K562 (cell line): ENCODE data around the gene SLC22A1. TPM values are rescaled to one million over a fixed set of nuclear protein-coding genes. Genes with fewer than 3 reads are reported as not detected.

ENCODE experiments used
- CBFA2T2 ChIP-seq: fragments of 450-650 bp; conservative IDR thresholded peaks from 2 replicates; pipeline ENCODE4 v1.6.1; 2017; ENCODE audit warnings: mild to moderate bottlenecking
- CBFB ChIP-seq: sonication (generic); formaldehyde crosslinking; IDR thresholded peaks from 2 replicates; pipeline ENCODE4 v1.4.0; 2020; ENCODE audit warnings: mild to moderate bottlenecking, missing genetic modification reagents
- CBX5 ChIP-seq: IDR thresholded peaks from 2 replicates; pipeline ENCODE4 v1.6.1; 2014; ENCODE audit warnings: low read depth, borderline replicate concordance
- FOXP1 ChIP-seq: sonication (generic); formaldehyde crosslinking; IDR thresholded peaks from 2 replicates; pipeline ENCODE4 v1.8.0; 2022; ENCODE audit warnings: mild to moderate bottlenecking, missing genetic modification reagents
- GTF2E2 ChIP-seq: fragments of 200-800 bp; sonication (Bioruptor generic); IDR thresholded peaks from 2 replicates; pipeline ENCODE4 v1.6.1; 2016; ENCODE audit warnings: missing genetic modification characterization, missing compliant biosample characterization
- ILF3 ChIP-seq: fragments of 450-650 bp; IDR thresholded peaks from 2 replicates; pipeline ENCODE4 v1.6.1; 2018; ENCODE audit warnings: antibody characterized with exemption, mild to moderate bottlenecking, moderate library complexity, borderline replicate concordance
- MTF1 ChIP-seq: fragments of 250-450 bp; sonication (Bioruptor Pico); IDR thresholded peaks from 2 replicates; pipeline ENCODE4 v1.9.0; 2021; ENCODE audit warnings: moderate library complexity, mild to moderate bottlenecking, inconsistent platforms, borderline replicate concordance
- MYC ChIP-seq, 2 experiments: fragments of 250-450 bp in 1 of 2; sonication (Bioruptor Pico) in 1 of 2; IDR thresholded peaks; 2 replicates each; pipeline versions ENCODE4 v1.5.1 to v1.6.1; 2012 to 2021; ENCODE audit warnings: low read depth in 2 of 2, borderline replicate concordance in 1 of 2, improper control_type of control experiment in 1 of 2, low read length in 1 of 2, mild to moderate bottlenecking in 1 of 2, moderate library complexity in 1 of 2
- NCOA2 ChIP-seq, 2 experiments: fragments of 450-650 bp; IDR thresholded peaks; 2 replicates each; pipeline ENCODE4 v1.6.1; 2018; ENCODE audit warnings: mild to moderate bottlenecking in 2 of 2, moderate library complexity in 1 of 2; ENCODE audit not compliant: partially characterized antibody in 2 of 2
- PHB ChIP-seq: fragments of 250-450 bp; sonication (Bioruptor Pico); IDR thresholded peaks from 2 replicates; pipeline ENCODE4 v1.5.0; 2021
- PPARD ChIP-seq: fragments of 250-450 bp; sonication (Bioruptor Pico); IDR thresholded peaks from 2 replicates; pipeline ENCODE4 v1.8.0; 2022; ENCODE audit warnings: inconsistent platforms, mild to moderate bottlenecking, moderate library complexity
- RBBP5 ChIP-seq: fragments of 200-600 bp; sonication (generic); IDR thresholded peaks from 2 replicates; pipeline ENCODE4 v1.6.1; 2012; ENCODE audit warnings: borderline replicate concordance, mild to moderate bottlenecking, low read length, control low read depth, inconsistent platforms; ENCODE audit not compliant: insufficient read depth, poor library complexity, severe bottlenecking
- SIRT6 ChIP-seq: IDR thresholded peaks from one replicate; pipeline ENCODE4 v1.6.1; 2012; ENCODE audit warnings: low read depth, mild to moderate bottlenecking, control low read depth, inconsistent platforms, low read length, moderate library complexity
- polyA plus RNA-seq, 8 experiments: library from polyadenylated mRNA; depleted of rRNA in 4 of 8; stranded (reverse) in 5 of 8; unstranded in 3 of 8; fragments of >200 nt; fragmentation: Nextera tagmentation in 2 of 8; fragmentation: Illumina TruSeq in 1 of 8; extraction: Ambion mirVana in 2 of 8; extraction: Trizol in 1 of 8; gene quantifications; 2 replicates each; pipeline versions ENCODE4 v1.2.1 to v1.2.3, GENCODE V29; 2011 to 2014; ENCODE audit warnings: inconsistent platforms in 1 of 8, missing spikeins in 1 of 8
- total RNA-seq, 7 experiments: library from RNA; depleted of rRNA in 6 of 7; stranded (reverse); fragments of >200 nt in 6 of 7; fragmentation: Illumina TruSeq in 2 of 7; extraction: Trizol in 2 of 7; gene quantifications; 2 replicates each; pipeline versions ENCODE4 v1.2.1 to v1.2.3, GENCODE V29; 2011 to 2021; ENCODE audit warnings: low replicate concordance in 1 of 7
- TF ChIP-seq, protein P1 (sequence below), 3 experiments: IDR thresholded peaks in 2 of 3; conservative IDR thresholded peaks in 1 of 3; 2 replicates each; pipeline ENCODE4 v1.5.1; 2011 to 2012; ENCODE audit warnings: low read length in 3 of 3, mild to moderate bottlenecking in 3 of 3, control low read depth in 2 of 3, improper control_type of control experiment in 1 of 3, inconsistent platforms in 1 of 3, low read depth in 1 of 3, mixed read lengths in 1 of 3, moderate library complexity in 1 of 3; ENCODE audit not compliant: insufficient read depth in 2 of 3
- TF ChIP-seq, protein P2 (sequence below): sonication (generic); IDR thresholded peaks from 2 replicates; pipeline ENCODE4 v1.6.1; 2016
- TF ChIP-seq, protein P3 (sequence below), 2 experiments: IDR thresholded peaks in 1 of 2; conservative IDR thresholded peaks in 1 of 2; 2 replicates each; pipeline ENCODE4 v1.6.1; 2016; ENCODE audit warnings: low read depth in 2 of 2, mild to moderate bottlenecking in 1 of 2, missing compliant biosample characterization in 1 of 2, missing genetic modification characterization in 1 of 2, moderate library complexity in 1 of 2
- TF ChIP-seq, protein P4 (sequence below): sonication (generic); formaldehyde crosslinking; IDR thresholded peaks from 2 replicates; pipeline ENCODE4 v1.8.0; 2022; ENCODE audit warnings: mild to moderate bottlenecking, low read depth, missing genetic modification reagents

Gene SLC22A1
- total and polyA plus RNA-seq, 9 of the 15 experiments (the other 6 are each of a cell fraction or from before 2014, with no cell fraction given) = 0.11 to 0.60 (median 0.26) TPM; not detected in 4

DNA sequence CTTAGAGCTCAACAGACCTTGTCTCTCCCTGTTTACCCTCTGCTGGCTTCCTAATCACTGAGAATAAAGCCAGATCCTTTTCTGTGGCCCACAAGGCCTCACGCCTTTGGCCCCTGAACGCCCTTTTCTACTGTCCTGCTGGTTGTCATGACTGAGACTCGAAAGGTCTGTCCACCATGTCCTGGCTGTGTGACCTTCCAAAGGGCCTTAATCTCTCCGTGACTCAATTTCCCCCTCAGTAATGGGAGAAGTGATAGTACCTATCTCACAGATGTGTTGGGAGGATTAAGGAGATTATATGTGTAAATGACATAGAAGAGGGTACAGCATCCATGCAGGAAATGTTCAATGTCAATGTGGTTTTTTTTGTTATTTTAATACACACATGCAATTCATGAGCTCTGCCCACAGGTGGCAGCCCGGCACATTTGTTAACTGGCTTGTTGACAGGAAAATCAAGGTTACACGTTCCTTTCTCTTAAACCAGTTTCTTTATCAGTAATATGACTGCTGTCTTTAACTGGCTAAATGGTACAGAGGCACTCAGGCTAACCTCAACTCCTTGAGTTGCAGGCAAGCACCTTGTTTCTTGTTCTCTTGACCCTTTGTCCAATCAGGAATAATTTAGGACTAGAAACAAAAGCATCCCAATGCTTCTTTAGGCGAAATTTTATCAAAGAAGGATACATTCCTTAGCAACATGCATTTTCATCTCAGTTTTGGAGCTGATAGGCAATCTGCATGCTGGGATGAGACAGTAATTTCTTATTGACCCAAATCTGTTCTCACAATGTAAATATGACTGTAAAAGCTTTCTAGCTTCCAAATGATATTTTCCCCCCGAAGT, 16.6 kb downstream of the SLC22A1 start (continued):
- TF ChIP-seq, protein P1, sequence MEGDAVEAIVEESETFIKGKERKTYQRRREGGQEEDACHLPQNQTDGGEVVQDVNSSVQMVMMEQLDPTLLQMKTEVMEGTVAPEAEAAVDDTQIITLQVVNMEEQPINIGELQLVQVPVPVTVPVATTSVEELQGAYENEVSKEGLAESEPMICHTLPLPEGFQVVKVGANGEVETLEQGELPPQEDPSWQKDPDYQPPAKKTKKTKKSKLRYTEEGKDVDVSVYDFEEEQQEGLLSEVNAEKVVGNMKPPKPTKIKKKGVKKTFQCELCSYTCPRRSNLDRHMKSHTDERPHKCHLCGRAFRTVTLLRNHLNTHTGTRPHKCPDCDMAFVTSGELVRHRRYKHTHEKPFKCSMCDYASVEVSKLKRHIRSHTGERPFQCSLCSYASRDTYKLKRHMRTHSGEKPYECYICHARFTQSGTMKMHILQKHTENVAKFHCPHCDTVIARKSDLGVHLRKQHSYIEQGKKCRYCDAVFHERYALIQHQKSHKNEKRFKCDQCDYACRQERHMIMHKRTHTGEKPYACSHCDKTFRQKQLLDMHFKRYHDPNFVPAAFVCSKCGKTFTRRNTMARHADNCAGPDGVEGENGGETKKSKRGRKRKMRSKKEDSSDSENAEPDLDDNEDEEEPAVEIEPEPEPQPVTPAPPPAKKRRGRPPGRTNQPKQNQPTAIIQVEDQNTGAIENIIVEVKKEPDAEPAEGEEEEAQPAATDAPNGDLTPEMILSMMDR (IDR thresholded peaks at IDR 0.05 in 2 of 3, conservative IDR thresholded peaks at IDR 0.05 in 1 of 3; ENCODE audit: insufficient read depth in 2 of 3, low read depth in 1 of 3, low read length in 3 of 3) = peak; percentile 74 to 94 (median 85)
- TF ChIP-seq SIRT6 (no peak), CBFA2T2 (no peak), PPARD (CRISPR knock-in tag) (no peak), FOXP1 (CRISPR knock-in tag) (no peak), RBBP5 (no peak), ILF3 (no peak), NCOA2 (IDR thresholded peaks at IDR 0.05; ENCODE audit: partially characterized antibody in 2 of 2) (no peak), PHB (CRISPR knock-in tag) (no peak), GTF2E2 (no peak), CBX5 (no peak), MYC (IDR thresholded peaks at IDR 0.05; ENCODE audit: low read depth, low read length) (0 out of 2 replicates have a peak, but pooled peaks have one; percentile 24), MYC (CRISPR knock-in tag; IDR thresholded peaks at IDR 0.05; ENCODE audit: borderline replicate concordance, low read depth) (no peak), CBFB (CRISPR knock-in tag) (no peak), MTF1 (CRISPR knock-in tag) (no peak)
- TF ChIP-seq, protein P2, sequence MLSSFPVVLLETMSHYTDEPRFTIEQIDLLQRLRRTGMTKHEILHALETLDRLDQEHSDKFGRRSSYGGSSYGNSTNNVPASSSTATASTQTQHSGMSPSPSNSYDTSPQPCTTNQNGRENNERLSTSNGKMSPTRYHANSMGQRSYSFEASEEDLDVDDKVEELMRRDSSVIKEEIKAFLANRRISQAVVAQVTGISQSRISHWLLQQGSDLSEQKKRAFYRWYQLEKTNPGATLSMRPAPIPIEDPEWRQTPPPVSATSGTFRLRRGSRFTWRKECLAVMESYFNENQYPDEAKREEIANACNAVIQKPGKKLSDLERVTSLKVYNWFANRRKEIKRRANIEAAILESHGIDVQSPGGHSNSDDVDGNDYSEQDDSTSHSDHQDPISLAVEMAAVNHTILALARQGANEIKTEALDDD = peak; percentile 90
- TF ChIP-seq, protein P3, sequence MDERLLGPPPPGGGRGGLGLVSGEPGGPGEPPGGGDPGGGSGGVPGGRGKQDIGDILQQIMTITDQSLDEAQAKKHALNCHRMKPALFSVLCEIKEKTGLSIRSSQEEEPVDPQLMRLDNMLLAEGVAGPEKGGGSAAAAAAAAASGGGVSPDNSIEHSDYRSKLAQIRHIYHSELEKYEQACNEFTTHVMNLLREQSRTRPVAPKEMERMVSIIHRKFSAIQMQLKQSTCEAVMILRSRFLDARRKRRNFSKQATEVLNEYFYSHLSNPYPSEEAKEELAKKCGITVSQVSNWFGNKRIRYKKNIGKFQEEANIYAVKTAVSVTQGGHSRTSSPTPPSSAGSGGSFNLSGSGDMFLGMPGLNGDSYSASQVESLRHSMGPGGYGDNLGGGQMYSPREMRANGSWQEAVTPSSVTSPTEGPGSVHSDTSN (CRISPR knock-in tag; IDR thresholded peaks at IDR 0.05; ENCODE audit: low read depth) = no peak
- TF ChIP-seq, protein P3 (tag; conservative IDR thresholded peaks at IDR 0.05; ENCODE audit: low read depth) = peak; percentile 40
- TF ChIP-seq, protein P4, sequence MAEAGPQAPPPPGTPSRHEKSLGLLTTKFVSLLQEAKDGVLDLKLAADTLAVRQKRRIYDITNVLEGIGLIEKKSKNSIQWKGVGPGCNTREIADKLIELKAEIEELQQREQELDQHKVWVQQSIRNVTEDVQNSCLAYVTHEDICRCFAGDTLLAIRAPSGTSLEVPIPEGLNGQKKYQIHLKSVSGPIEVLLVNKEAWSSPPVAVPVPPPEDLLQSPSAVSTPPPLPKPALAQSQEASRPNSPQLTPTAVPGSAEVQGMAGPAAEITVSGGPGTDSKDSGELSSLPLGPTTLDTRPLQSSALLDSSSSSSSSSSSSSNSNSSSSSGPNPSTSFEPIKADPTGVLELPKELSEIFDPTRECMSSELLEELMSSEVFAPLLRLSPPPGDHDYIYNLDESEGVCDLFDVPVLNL (CRISPR knock-in tag) = no peak
